Chondrocyte (in vitro differentiated cells): Measurements from ENCODE around the gene RFX4. TPM values are rescaled to one million over a fixed set of nuclear protein-coding genes. Genes with fewer than 3 reads are reported as not detected.
"Not testable (repeated sequence)": the region's sequence is repeated elsewhere in the genome, so short reads cannot be mapped to it uniquely, and the experiment has no call there.

ENCODE experiments used
- DNase-seq: peaks from one replicate; pipeline ENCODE4 v3.0.0; 2021; ENCODE audit warnings: mixed read lengths, low spot score
- H3K27ac Mint-ChIP-seq: one replicate; pipeline ENCODE4 v1.8.0; 2021; ENCODE audit warnings: mild to moderate bottlenecking, moderate library complexity, mixed read lengths; ENCODE audit not compliant: unreplicated experiment
- H3K27me3 Mint-ChIP-seq: 2 replicates; pipeline ENCODE4 v1.8.0; 2021; ENCODE audit warnings: low read depth, mixed read lengths
- H3K36me3 Mint-ChIP-seq: 2 replicates; pipeline ENCODE4 v1.8.0; 2021; ENCODE audit warnings: low read depth, mixed read lengths
- H3K4me1 Mint-ChIP-seq: 2 replicates; pipeline ENCODE4 v1.8.0; 2021; ENCODE audit warnings: low read depth, mild to moderate bottlenecking, mixed read lengths
- H3K4me3 Mint-ChIP-seq: one replicate; pipeline ENCODE4 v1.8.0; 2021; ENCODE audit warnings: mild to moderate bottlenecking, moderate library complexity, mixed read lengths; ENCODE audit not compliant: unreplicated experiment
- H3K9me3 Mint-ChIP-seq: 2 replicates; pipeline ENCODE4 v1.8.0; 2021; ENCODE audit warnings: low read depth, mixed read lengths
- total RNA-seq: library from RNA; stranded (reverse); gene quantifications from 3 replicates; pipeline ENCODE4 v1.2.1, GENCODE V29; 2021
- TF ChIP-seq, protein P1 (sequence below): fragments of 200-600 bp; sonication (generic); IDR thresholded peaks from 2 replicates; pipeline ENCODE4 v1.5.0; 2021; ENCODE audit warnings: antibody characterized with exemption, mild to moderate bottlenecking, moderate library complexity

Gene RFX4
- total RNA-seq, 1 donor from 2014 or later = not detected

DNA sequence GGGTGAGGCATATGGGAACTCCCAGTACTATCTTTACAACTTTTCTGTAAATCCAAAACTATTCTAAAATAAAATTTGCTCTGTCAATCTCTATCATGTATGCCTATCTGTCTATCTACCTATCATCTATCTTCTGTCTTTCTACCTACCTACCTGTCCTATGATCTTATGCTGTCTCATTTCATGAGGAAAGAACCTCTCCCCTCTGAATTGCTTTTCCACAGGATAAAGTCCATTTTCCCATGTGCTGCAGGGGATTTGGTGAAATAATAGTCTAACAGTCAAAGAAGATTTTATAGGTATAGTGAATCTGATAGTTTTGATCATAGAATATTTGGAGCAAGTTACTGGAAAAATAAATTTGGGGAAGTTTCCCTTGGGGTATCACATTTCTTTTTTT lies 104.9 kb downstream of the RFX4 start:
- no peak overlapping the region for H3K27ac Mint-ChIP-seq
- TF ChIP-seq, protein P1, sequence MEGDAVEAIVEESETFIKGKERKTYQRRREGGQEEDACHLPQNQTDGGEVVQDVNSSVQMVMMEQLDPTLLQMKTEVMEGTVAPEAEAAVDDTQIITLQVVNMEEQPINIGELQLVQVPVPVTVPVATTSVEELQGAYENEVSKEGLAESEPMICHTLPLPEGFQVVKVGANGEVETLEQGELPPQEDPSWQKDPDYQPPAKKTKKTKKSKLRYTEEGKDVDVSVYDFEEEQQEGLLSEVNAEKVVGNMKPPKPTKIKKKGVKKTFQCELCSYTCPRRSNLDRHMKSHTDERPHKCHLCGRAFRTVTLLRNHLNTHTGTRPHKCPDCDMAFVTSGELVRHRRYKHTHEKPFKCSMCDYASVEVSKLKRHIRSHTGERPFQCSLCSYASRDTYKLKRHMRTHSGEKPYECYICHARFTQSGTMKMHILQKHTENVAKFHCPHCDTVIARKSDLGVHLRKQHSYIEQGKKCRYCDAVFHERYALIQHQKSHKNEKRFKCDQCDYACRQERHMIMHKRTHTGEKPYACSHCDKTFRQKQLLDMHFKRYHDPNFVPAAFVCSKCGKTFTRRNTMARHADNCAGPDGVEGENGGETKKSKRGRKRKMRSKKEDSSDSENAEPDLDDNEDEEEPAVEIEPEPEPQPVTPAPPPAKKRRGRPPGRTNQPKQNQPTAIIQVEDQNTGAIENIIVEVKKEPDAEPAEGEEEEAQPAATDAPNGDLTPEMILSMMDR = no peak

DNA sequence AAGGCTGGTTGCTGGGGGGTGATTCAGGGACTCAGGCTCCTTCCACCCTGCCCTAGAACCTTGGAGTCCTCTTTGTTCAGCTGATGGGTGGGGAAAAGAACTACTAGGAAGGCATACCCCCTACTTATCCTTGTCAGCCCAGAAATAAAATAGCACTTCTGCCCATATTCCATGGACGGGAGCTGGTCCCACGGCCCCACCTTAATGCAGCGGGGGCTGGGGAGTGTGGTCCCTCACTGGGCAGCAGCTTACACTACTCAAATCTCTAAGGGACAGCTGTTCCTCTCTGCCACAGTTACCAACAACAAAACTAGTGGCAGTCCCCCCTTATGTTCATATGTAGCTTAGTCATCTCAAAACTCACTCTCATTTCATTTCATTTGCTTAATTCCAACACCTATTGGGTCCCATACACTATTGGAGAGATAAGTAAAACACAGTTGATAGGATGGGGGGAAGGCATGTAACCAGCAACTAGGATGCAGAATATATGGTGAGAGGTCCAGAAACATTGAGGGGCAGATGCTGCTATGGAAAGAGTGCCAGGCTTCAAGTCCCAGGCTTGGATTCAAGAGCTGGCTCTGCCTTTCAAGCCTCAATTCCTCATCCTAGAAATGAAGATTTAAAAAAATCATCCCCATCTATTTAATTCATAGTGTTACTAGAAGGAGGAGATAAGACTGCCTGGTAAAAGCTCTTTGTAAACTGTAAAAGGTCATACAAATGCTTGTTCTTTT lies 107.9 kb downstream of the RFX4 start:
- Mint-ChIP-seq H3K9me3 (no peaks in the 10 kb centered on the region), H3K4me1 (no peaks in the 10 kb centered on the region), H3K27me3 (no peaks in the 10 kb centered on the region), H3K4me3 (no peak overlapping the region), H3K27ac (no peak overlapping the region), H3K36me3 (no peaks in the 10 kb centered on the region)
- TF ChIP-seq, protein P1 = no peak
- DNase-seq = no peak

More for the DNA sequence above, 104.9 kb downstream of the RFX4 start:
- no peak overlapping the region for H3K4me3 Mint-ChIP-seq
- H3K27me3 Mint-ChIP-seq = no peaks in the 10 kb centered on the region
- H3K36me3 Mint-ChIP-seq = no peaks in the 10 kb centered on the region
- DNase-seq = no peak
- H3K4me1 Mint-ChIP-seq = no peaks in the 10 kb centered on the region
- no peaks in the 10 kb centered on the region for H3K9me3 Mint-ChIP-seq

DNA sequence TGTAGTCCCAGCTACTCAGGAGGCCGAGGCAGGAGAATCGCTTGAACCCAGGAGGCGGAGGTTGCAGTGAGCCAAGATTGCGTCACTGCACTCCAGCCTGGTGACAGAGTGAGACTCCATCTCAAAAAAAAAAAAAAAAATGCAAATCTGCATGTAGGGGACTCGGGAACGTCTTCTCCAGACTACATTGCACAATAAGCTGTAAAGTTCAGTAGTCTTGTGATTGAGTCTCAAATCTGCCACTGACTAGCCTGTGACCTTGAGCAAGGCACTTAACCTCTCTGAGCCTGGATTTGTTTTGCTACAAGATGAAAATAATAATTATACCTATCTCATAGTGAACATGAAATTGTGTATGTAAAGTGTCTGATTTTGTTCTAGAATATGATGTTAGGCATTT lies 109.2 kb downstream of the RFX4 start:
- not testable (repeated sequence) for H3K4me1 Mint-ChIP-seq, H3K9me3 Mint-ChIP-seq, H3K4me3 Mint-ChIP-seq, H3K36me3 Mint-ChIP-seq, H3K27ac Mint-ChIP-seq, DNase-seq, H3K27me3 Mint-ChIP-seq

DNA sequence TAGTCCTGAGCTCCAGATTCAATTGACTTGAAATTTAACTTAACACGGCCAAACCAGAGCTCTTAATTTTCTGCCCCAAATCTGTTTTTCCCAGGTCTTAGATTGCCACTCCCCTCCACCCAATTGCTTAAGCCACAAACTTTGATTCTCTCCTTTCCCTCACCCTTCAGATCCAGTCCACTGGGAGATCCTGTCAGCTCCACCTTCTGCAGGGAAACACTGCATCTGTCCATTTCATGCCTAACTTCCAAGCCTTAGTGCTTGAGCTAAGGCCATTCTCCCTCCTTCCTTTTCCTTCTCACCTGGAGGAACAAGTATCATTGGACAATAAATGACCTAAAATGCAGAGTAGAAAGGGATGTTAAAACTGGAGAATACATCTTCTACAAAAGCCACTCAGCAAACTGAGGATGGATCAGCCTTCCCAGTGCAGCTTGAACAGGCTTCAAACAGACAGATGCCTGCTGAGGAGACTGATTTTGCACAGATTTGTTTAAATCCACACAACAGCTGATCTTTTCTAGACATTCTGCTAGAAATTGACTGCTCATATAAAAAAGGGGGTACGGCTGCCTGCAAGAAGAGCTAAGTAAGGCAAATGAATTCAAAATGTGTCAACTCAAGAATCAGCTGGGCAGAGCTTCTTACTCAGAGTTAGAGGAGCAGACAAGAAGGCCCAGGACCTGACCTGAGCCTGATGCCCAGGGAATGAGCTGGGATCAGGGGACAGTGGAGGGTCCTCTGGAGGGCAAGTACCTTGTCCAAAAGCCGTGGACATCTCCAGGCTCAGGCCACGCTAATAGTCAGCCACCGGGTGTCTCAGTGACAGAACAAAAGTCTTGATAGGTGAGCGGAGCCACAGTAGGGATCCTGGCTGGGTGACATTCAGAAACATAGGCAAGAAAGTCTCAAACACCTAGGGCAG lies 110.4 kb downstream of the RFX4 start:
- Mint-ChIP-seq H3K4me3 (no peak overlapping the region), H3K4me1 (no peaks in the 10 kb centered on the region), H3K36me3 (no peaks in the 10 kb centered on the region), H3K27ac (no peak overlapping the region), H3K9me3 (no peaks in the 10 kb centered on the region), H3K27me3 (no peaks in the 10 kb centered on the region)
- TF ChIP-seq, protein P1 = no peak
- no peak for DNase-seq

DNA sequence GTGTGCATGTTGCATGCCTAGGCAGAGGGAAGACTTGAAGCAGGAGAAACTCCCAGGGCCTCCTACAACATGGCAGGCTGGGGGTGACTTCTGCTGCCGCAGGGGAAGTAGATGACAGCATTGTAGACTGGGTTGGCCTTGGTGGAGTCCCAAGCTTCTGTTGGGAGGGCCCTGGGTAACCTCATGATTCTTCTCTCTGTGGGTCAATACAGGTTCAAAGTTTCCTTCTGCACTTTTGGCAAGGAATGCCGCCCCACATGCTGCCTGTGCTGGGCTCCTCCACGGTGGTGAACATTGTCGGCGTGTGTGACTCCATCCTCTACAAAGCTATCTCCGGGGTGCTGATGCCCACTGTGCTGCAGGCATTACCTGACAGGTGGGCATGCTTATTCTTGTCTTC lies 113.3 kb downstream of the RFX4 start:
- Mint-ChIP-seq H3K4me1 (no peaks in the 10 kb centered on the region), H3K27ac (no peak overlapping the region), H3K4me3 (no peak overlapping the region), H3K9me3 (peaks cover 14% of the 10 kb centered on the region), H3K27me3 (no peaks in the 10 kb centered on the region), H3K36me3 (no peaks in the 10 kb centered on the region)
- TF ChIP-seq, protein P1 = no peak
- no peak for DNase-seq
